GM19023 (cell line): Measurements from ENCODE around the gene AQP9.
A peak's percentile ranks its signal among the peaks of the same experiment; 100 is the strongest.
"Not testable (repeated sequence)": the region's sequence is repeated elsewhere in the genome, so short reads cannot be mapped to it uniquely, and the experiment has no call there.

Experiments
- ATAC-seq: cut with Tn5 transposase; IDR thresholded peaks from one replicate; pipeline ENCODE4 v1.9.1; 2021; ENCODE audit warnings: mild to moderate bottlenecking, moderate library complexity; ENCODE audit not compliant: unreplicated experiment

The AQP9 gene

DNA sequence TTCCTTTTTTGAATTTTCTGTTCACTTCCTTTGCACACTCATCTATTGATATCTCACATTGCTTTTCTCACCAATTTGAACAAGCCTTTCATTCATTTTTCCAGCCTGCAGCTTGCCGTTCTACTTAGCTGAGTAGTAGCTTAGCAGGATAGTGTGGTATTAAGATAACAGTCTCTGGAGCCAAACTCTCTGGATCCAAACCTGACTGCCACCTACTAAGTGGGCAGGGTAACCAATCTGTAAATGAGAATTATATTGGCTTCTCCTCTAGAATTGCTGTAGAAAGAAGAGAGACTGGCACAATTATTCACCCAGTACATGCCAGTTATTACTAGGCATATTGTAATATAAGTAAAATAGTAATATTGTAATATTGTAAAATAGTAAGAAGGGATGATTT, 40.5 kb downstream of the AQP9 start:
- ATAC-seq = no peak

DNA sequence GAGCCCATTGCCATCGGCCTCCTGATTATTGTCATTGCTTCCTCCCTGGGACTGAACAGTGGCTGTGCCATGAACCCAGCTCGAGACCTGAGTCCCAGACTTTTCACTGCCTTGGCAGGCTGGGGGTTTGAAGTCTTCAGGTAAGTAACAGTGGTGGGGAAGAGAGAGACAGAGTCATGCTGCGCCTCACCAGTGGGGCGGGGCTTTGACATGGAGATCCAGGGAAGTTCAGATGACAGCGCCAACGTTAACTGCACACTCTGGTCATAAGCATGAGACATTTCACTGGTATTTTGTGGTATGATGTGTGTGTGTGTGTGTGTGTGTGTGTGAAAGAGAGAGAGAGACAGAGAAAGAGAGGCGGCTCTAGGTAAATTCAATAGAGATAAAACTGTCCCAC, 41.0 kb downstream of the AQP9 start:
- ATAC-seq = no peak

DNA sequence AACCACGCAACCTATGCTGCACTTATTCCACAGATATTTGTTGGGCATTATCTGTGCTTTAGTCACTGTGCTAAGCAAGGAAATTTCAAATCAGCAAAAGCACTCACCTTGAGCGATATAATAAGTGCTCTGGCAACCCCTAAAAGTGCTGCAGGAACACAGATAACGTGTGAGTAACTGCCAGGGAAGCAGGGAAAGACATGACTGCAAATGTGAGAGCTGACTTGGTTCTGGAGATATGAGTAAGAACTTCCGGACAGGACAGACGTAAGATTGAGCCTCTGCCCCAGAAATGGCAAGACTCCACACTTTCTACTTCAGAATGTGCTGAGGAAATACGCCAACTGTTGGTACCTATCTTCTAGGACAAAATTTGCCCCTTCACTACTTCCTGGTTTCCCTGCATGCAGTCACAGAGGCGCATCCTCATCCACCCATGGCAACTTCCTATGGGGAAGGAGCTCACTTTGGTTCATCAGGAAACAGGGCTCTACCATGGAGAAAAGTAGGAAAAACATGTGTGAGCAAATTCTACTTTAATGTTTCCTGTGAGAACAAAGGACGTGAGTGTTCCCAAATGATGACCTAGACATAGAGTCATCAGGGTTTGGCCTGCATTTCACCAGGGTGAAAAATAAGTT, 41.7 kb downstream of the AQP9 start:
- no peak for ATAC-seq

DNA sequence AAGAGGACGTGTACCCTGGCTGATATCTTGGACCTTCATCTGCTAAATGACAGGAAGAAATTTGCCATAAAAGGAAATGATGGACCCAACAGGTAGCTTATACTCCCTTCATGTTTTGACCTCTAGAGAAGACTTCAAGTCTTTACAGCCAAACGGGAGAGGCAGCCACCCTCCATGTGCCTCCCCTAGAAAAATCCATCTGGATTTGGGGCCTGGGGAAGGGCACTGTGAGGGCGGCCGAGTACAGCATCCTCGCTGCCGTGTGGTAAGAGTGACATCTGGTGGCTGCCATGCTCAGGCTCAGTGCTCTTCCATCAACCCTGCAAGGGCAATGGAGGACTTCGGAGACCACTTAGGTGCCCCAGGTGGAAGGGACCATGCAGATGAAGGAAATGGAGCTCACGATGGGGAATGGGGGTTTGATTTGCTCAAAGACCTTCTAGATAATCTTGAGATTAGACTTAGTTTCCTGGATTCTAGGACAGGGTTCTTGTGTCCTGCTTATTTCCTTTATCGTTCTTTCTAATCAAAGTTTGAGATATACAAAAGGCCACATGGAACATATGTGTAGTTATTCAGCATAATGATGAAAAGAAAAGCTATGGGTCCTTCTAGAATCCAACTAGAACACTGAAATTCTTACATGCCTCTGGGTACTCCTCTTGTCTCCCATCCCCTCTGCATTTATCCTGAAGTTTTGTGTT, 44.4 kb downstream of the AQP9 start:
- peak; percentile 50 for ATAC-seq

DNA sequence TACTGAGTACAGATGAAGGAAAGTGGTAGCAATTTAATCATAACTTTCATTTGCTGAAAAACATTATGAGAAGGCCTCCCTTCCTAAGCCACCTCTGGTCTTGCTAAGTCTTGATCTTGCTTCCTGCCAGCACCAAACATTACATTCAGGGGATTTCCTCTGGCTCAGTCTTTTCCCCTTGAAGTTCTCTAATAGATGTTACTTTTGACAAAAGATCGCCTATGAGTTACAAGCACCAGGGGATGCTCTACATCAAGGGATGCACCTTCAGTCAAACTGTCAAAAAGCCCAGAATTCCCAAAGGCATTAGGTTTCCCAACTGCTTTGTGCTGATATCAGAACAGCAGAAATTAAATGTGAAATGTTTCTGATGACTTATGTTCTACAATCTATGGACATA, 47.3 kb downstream of the AQP9 start:
- no peak for ATAC-seq

DNA sequence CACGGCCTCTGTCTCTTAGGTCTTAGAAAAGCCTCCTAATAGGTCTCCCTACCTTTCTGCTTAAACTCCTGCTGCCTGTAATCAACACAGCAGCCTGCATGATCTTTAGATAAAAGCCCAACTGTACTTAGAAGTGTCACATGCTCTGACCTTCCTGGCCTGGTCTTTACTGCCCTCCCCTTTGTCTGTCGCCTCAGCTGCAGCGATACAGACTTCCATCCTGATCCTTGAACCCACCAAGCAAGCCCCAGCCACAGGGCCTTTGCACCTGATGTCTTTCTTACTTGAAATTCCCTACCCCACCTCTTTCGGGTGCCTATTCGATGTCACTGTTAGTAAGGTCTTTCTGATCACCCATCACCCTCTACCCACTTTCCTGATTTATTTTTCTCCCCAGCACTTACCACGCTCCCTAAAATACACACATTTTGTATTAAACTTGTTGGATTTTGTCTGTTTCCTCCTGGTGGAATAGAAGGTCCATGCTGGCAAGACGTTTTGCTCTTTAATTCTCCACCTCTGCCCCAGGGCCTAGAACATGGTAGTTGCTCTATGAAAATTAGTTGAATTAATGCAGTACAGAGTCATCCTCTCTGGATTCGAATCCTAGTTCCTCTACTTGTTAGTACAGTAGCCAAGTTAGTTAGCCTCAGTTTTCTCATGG, 51.1 kb downstream of the AQP9 start:
- no peak for ATAC-seq

DNA sequence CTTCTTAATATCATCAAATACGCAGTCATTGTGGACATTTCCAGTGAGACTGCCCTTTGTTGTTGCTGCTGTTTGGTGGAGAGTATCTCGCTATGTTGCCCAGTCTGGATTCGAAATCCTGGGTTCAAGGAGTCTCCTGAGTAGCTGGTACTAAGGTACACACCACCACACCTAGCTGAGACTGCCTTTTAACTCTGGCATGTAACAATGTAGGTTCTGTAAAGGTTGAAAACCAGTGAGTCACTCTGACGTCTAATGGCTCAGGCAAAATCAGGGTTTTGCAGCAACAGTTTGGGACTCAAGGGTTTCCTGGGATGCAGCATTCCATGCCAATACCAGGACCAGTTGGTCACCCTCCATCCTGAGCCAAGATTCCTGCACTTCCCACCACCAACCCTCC, 52.2 kb downstream of the AQP9 start:
- ATAC-seq = no peak

DNA sequence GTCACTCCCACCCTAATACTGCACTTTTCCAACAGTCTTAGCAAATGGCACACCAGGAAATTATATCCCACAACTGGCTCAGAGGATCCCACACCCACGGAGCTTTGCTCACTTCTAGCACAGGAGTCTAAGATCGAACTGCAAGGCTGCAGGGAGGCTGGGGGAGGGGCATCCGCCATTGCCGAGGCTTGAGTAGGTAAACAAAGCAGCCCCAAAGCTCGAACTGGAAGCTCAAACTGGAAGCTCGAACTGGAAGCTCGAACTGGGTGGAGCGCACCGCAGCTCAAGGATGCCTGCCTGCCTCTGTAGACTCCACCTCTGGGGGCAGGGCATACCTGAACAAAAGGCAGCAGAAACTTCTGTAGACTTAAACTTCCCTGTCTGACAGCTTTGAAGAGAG, 55.5 kb downstream of the AQP9 start:
- ATAC-seq = not testable (repeated sequence)

DNA sequence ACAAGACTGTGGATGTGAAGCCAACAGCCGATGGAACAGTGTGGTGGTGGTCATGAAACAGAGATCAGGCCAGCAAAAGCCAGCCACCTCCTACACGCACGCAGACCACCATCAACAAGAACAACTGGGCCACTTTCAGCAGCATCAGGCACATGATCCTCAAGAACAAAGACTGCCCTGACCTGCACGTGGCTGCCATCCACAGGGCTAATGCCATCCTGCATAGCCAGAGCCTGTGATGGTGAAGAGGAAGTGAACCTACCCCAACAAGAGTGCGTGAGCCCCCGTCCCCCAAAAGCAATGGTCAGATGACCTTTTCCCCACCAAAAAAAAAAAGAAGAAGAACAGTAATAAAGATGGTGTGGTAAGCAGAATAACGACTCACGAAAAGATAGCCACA, 62.6 kb downstream of the AQP9 start:
- ATAC-seq = no peak

DNA sequence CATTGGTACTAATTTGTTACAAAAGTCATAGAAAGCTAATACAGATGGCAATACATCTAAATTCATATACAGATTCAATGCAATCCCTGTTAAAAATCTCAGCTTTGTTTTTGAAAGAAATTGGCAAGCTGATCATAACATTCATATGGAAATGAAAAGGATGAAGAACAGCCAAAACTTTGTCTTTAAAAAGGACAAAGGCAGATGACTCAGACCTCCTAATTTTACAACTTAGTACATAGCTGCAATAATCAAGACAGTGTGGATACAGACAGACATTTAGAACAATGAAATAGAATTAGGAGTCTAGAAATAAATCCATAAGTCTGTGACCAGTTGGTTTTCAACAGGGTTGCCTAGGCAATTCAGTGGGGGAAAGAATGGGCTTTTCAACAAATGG, 63.3 kb downstream of the AQP9 start:
- no peak for ATAC-seq

DNA sequence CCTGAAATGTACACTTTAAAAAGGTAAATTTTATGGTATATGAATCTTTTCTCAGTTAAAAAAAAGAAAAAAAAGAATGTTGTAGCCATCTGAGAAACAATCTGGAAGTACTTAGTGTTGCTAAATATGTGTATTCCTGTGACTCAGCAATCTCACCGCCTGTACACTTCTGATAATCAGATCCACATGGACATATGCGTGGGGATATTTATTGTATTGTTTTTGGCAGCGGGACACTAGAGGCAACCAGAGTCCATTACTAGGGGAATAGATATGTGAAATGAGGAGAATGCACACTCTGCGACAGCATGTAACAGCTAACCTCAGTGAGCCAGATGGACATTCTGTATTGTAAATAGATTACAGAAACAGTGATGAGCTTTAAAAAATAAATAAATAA, 65.4 kb downstream of the AQP9 start:
- ATAC-seq = no peak

DNA sequence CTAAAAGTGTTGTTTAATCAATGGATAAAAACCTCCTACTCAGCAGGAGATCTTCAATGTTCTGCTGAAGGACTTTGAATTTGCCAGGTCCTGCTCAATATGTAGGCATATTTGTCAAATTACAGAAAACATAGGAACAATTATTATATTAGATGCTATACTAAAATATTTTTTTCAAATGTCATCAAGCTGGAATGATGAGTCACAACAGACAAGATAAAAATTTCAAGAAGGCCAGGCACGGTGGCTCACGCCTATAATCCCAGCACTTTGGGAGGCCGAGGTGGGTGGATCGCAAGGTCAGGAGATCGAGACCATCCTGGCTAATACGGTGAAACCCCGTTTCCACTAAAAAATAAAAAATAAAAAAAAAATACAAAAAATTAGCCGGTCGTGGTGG, 68.0 kb downstream of the AQP9 start:
- ATAC-seq = no peak

DNA sequence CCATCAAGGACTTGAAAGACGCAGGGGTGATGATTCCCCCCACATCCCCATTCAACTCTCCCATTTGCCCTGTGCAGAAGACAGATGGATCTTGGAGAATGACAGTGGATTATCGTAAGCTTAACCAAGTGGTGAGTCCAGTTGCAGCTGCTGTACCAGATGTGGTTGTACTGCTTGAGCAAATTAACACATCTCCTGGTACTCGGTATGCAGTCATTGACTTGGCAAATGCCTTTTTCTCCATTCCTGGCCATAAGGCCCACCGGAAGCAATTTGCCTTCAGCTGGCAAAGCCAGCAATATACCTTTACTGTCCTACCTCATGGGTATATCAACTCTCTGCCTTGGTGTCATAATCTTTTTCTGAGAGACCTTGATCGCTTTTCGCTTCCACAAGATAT, 70.0 kb downstream of the AQP9 start:
- ATAC-seq = not testable (repeated sequence)

DNA sequence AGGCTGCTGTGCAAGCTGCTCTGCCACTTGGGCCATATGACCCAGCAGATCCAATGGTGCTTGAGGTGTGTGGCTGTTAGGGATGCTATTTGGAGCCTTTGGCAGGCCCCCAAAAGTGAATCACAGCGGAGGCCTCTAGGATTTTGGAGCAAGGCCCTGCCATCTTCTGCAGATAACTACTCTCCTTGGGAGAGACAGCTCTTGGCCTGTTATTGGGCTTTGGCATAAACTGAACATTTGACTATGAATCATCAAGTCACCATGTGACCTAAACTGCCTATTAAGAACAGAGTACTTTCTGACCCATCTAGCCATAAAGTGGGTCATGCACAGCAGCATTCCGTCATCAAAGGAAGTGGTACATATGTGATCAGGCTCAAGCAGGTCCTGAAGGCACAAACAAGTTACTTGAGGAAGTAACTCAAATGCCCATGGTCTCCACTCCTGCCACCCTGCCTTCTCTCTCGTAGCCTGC, 70.9 kb downstream of the AQP9 start:
- not testable (repeated sequence) for ATAC-seq

DNA sequence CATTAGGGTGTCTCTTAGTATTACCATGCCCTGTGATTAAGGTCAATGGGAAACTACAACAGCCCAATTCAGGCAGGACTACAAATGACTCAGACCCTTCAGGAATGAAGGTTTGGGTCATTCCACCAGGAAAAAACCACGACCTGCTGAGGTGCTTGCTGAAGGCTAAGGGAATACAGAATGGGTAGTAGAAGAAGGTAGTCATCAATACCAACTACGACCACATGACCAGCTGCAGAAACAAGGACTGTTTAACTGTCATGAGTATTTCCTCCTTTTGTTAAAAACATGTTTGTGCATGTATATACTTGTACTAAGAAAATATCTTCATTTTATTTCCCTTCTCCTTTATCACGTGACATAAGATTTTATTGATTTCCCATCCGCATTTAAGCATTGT, 71.8 kb downstream of the AQP9 start:
- ATAC-seq = not testable (repeated sequence)

DNA sequence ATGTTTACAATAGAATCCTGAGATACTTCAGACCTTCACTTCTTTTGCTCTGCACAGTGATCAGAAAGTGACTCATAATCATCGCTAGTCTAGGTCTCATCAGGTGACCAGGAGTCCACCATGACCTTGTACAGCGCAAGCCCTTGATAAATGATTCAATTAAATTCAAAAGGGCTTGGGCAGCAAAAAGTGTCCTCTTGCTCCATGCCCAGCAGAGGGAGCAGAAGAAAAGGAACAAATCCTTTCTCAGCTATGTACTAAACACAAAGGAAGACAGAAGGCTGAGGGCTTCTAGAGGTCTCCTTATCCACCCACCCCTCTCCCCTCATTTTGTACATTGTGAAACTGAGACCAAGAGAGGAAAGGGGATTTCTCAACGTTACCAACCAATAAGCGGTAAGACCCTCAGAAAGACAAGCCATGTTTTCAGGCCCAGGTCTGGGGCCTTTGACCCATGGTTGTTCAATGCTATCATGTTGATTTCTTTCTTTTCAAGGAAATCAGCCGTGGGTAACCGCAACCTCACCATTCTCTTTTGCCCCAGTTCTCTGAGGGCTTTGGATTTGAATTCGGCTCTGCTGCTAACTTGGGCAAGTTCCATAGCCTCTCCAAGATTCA, 74.8 kb downstream of the AQP9 start:
- no peak for ATAC-seq

DNA sequence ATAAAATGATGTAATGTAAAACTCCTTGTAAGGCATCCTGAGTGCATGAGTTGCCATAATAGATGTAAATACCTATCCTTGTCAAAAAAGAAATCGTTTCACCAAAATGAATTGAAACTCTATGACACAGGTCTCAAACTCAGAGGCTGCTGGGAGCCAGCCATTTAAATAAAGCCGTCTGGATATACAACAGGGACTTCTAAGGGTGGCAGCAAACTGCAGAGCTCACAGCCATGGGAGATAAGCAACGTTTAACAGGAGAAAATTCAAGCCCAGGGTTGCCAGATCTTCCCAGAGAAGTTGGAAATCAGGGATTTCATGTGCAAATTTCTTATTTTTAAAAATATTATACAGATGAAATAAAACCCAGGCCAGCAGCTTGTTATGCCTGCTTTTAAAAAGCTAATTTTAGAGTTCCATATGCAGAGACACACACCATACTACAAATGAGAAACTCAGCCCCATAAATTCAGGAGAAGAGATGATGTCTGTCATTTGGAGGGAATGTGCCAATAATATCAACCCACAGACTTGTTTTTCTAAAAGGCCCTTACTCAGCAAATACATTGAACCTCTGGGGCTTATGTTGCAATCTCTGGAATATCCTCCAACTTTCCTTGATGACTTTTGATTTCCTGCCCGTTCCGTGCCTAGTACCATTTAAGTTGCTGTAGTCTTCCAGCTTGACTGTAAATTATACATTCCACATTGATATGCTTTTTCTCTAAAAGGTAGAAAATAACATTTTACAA, 75.6 kb downstream of the AQP9 start:
- no peak for ATAC-seq

DNA sequence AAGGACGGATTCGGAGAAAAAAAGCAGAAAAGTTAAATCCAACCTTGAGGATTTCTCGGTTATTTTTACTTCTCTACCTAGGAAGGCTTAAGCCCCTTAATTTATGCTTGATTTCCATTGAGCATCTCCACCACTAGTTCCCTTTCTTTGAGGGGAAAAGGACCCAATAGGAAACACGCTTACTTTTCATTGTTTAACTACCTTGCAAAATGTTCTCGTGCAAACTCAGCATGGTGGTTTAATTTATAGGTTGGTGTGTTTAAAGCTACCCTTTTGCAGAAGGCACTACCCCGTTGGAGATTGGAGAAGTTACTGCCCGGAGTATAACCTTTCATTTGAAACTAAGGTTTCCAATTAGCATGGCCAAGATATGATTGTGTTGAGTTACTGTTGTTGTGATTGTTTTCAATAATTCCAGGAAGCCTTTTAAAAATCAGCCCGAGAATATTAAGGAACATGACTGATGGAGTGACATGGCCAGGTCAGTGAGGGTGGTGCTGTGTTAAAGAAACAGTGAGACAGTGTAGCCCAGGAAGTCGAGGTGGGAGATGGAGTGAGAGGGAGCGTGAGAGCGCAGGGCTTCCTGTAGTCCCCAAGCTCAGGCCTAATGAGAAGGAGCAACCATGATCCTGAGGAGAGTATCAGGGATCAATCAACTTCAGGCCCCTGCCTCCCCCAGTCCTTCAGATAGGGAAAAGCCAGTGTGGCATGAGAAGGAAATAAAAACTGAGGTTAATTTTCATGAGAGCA, 76.6 kb downstream of the AQP9 start:
- ATAC-seq = no peak

DNA sequence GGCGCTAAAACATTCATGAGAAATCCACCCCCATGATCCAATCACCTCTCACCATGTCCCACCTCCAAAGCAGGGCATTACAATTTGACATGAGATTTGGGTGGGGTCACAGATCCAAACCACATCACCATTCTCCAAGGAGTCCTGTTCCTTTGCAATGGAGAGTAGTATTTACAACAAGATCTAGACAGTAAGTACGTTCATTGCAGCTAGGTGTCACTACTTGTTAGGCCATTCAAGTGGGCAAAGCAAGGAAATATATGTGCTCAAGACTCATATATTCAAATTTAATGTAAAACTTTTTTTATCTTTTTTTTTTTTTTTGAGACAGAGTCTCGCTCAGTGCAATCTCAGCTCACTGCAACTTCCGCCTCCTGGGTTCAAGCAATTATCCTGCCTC, 79.3 kb downstream of the AQP9 start:
- ATAC-seq = no peak

DNA sequence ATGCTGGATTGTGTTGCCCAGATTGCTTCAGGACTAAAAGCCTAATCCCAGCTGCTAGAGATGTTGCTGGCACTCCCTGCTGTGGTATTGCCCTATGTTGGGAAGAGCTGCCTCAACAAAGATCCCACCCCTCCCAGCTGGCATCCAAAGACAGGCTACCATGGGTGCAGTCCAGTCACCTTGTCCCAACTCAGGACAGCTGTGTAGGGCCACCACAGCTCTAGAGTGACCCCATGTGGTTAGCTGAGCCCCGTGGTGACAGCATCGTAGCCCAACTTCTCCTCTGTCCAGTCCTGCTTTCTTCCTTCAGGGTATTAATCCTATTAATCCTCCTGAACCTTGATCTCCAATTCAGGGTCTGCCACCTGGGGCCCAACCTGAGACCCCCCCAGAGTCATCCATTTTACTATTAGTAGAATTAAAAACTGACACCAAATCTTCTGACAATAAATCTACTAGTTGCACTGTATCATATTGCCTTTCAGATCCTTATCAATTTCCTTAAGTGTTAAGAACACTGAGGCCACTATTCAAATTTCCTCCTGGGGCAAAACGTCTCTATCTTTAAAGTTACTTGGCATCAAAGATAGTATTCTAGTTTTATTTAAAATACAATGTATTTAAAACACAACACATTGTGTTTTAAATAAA, 83.5 kb downstream of the AQP9 start:
- ATAC-seq = no peak
